22Rv1 (cell line): Measurements from ENCODE around the gene SPG7.
A peak's percentile ranks its signal among the peaks of the same experiment; 100 is the strongest.
"Not testable (repeated sequence)": the region's sequence is repeated elsewhere in the genome, so short reads cannot be mapped to it uniquely, and the experiment has no call there.

Source experiments
- H3K27ac ChIP-seq: fragments of 450-650 bp; 2 replicates; pipeline ENCODE4 v1.5.1; 2017
- CTCF ChIP-seq: fragments of 450-650 bp; IDR thresholded peaks from 2 replicates; pipeline ENCODE4 v1.5.1; 2017; ENCODE audit warnings: mild to moderate bottlenecking
- ZFX ChIP-seq: fragments of 450-650 bp; IDR thresholded peaks from 2 replicates; pipeline ENCODE4 v1.6.1; 2017; ENCODE audit warnings: antibody characterized with exemption, borderline replicate concordance

SPG7 gene

DNA sequence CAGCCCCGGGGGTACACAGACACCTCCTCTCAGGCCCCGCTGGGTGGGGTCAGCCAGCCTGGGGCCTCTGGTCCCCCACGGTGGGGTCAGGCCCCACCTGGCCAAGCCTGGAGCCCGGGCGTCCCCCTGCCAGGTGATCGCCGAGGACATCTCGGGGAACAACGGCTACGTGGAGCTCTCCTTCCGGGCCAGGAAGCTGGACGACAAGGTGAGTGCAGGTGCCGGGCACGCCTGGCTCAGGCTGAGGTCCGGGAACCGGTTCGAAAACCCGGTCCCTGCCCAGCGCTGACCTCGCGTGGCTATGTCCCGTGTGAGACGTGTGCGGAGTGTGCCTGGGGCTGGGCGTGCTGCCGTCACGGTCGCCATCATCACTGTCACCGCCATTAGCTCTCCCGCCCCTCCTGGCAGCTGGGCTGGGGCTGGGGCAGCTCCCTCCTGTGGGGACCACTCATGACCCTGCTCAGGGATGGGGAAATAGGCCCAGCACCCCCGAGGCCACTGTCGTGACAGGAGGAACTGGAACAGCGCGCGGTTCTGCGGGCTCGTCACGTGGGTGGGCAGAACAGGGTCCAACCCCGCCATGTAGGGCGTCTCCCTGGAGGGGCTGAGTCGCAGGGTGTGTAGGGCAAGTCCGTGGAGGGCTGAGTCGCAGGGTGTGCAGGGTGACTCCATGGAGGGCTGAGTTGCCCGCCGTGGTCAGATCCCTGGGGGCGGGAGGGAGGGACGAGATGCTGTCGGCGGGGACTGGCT is 75.9 kb downstream of the SPG7 start:
- no peak for TF ChIP-seq ZFX
- TF ChIP-seq CTCF, result no peak
- H3K27ac ChIP-seq, result no peak overlapping the region

DNA sequence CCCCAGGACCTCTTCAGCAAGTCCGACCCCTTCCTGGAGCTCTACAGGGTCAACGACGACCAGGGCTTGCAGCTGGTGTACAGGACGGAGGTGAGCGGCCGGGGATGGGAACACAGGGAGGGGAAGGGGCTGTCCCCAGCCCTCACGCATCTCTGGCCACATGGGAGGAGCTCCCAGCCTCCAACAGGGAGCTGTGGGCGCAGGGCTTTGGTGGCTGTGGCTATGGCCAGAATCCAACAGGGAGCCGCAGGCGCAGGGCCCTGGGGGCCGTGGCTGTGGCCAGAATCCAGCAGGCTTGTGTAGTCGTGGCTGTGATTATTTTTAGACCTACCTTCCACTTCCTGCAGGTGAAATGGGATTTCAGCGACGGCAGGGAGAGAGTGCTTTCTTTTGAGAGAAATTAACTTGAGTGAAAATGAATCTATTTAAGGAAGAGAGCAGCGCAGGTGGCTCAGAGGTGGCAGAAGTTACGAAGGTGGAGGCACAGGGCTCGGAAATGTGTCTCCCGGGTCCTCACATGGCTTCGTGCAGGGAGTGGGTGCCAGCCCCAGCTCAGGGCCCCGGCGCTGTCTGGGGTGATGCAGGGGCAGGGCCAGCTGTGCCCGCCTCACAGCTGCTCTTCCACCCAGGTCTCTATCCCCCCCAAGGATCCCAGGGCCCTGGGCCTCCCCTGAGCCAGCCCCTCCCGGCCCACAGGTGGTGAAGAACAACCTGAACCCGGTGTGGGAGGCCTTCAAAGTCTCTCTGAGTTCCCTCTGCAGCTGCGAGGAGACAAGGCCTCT is 76.8 kb downstream of the SPG7 start:
- peak overlapping the region; percentile 37; the same call in 1 of the 2 replicates for H3K27ac ChIP-seq
- no peak for TF ChIP-seq CTCF
- TF ChIP-seq ZFX, result no peak

- peak overlapping the region; percentile 66 for H3K27ac ChIP-seq
- no peak for TF ChIP-seq CTCF
- TF ChIP-seq ZFX, result no peak
Measured at GRCh38 chr16:89586218-89586617, 78.0 kb downstream of the SPG7 start.

GRCh38 chr16:89586853-89587252 is 78.7 kb downstream of the SPG7 start:
- TF ChIP-seq CTCF (no peak), ZFX (no peak)
- peak overlapping the region; percentile 66 for H3K27ac ChIP-seq

DNA sequence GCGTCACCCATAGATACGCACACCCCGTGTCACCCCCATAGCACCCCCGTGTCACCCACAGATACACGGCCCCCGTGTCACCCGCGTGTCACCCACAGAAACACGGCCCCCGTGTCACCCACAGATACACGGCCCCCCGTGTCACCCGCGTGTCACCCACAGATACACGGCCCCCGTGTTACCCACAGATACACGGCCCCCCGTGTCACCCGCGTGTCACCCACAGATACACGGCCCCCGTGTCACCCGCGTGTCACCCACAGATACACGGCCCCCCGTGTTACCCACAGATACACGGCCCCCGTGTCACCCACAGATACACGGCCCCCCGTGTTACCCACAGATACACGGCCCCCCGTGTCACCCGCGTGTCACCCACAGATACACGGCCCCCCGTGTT is 79.5 kb downstream of the SPG7 start:
- H3K27ac ChIP-seq, result not testable (repeated sequence)

GRCh38 chr16:89588413-89589109 is 80.4 kb downstream of the SPG7 start:
- H3K27ac ChIP-seq, result peak overlapping the region; percentile 5; the same call in 1 of the 2 replicates
- no peak for TF ChIP-seq ZFX
- TF ChIP-seq CTCF, result no peak

GRCh38 chr16:89589241-89589926 is 81.2 kb downstream of the SPG7 start:
- peak overlapping the region; percentile 5; the same call in 1 of the 2 replicates for H3K27ac ChIP-seq
- TF ChIP-seq ZFX (no peak), CTCF (no peak)
